Measurements from ENCODE around the gene ELMOD3. TPM values are rescaled to one million over a fixed set of nuclear protein-coding genes. Genes with fewer than 3 reads are reported as not detected.
A peak's percentile ranks its signal among the peaks of the same experiment; 100 is the strongest.

The ELMOD3 gene
- total and polyA plus RNA-seq, 9 of the 15 experiments (the other 6 are each of a cell fraction or from before 2014, with no cell fraction given): 2.7 to 18.7 (median 11.6) TPM

DNA sequence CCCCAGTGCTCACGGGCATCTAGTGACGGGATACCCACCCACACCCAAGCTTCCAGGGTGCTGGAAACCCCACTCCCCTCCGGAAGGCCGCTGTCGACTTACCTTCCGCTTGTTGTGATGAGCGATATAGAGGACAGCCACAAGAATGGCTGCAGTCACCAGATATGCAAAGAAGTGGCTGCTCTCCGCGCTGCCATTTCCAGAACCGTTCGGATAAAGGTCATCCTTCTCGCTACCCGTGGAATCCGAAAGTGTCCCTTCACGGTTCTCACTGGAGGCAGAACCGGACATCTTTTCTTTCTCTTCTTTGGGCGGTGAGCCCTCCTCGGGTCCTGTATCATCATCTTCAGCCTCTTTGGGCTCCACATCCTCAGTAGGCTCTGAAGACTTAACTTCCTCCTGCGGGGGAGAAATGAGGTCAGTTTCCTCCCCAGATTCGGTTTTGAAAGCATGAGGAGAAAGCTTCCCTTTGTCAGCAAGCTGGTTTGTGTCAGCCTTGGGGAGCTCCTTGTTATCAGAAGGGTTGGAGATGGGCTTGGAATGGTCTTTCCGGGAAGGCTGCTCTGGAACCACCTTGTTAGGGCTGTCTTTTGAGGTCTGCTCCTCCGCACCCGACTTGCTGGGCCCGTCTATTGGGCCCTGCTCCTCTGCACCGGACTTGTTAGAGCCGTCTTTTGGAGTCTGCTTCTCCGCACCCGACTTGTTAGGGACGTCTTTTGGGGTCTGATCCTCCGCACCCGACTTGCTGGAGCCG is 28.0 kb upstream of the ELMOD3 start (continued):
- no peak for TF ChIP-seq SPI1 (IDR thresholded peaks at IDR 0.05; ENCODE audit: borderline replicate concordance, low read depth, low read length)
- TF ChIP-seq, protein P1, sequence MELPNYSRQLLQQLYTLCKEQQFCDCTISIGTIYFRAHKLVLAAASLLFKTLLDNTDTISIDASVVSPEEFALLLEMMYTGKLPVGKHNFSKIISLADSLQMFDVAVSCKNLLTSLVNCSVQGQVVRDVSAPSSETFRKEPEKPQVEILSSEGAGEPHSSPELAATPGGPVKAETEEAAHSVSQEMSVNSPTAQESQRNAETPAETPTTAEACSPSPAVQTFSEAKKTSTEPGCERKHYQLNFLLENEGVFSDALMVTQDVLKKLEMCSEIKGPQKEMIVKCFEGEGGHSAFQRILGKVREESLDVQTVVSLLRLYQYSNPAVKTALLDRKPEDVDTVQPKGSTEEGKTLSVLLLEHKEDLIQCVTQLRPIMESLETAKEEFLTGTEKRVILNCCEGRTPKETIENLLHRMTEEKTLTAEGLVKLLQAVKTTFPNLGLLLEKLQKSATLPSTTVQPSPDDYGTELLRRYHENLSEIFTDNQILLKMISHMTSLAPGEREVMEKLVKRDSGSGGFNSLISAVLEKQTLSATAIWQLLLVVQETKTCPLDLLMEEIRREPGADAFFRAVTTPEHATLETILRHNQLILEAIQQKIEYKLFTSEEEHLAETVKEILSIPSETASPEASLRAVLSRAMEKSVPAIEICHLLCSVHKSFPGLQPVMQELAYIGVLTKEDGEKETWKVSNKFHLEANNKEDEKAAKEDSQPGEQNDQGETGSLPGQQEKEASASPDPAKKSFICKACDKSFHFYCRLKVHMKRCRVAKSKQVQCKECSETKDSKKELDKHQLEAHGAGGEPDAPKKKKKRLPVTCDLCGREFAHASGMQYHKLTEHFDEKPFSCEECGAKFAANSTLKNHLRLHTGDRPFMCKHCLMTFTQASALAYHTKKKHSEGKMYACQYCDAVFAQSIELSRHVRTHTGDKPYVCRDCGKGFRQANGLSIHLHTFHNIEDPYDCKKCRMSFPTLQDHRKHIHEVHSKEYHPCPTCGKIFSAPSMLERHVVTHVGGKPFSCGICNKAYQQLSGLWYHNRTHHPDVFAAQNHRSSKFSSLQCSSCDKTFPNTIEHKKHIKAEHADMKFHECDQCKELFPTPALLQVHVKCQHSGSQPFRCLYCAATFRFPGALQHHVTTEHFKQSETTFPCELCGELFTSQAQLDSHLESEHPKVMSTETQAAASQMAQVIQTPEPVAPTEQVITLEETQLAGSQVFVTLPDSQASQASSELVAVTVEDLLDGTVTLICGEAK (IDR thresholded peaks at IDR 0.05): no peak
- TF ChIP-seq, protein P1 (CRISPR knock-in tag; IDR thresholded peaks at IDR 0.05): no peak
- TF ChIP-seq NR2F6 (CRISPR knock-in tag; IDR thresholded peaks at IDR 0.05): no peak
- TF ChIP-seq, protein P2, sequence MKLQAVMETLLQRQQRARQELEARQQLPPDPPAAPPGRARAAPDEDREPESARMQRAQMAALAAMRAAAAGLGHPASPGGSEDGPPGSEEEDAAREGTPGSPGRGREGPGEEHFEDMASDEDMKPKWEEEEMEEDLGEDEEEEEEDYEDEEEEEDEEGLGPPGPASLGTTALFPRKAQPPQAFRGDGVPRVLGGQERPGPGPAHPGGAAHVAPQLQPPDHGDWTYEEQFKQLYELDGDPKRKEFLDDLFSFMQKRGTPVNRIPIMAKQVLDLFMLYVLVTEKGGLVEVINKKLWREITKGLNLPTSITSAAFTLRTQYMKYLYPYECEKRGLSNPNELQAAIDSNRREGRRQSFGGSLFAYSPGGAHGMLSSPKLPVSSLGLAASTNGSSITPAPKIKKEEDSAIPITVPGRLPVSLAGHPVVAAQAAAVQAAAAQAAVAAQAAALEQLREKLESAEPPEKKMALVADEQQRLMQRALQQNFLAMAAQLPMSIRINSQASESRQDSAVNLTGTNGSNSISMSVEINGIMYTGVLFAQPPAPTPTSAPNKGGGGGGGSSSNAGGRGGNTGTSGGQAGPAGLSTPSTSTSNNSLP (IDR thresholded peaks at IDR 0.05; ENCODE audit: borderline replicate concordance, low read depth, low read length): no peak
- TF ChIP-seq, protein P3, sequence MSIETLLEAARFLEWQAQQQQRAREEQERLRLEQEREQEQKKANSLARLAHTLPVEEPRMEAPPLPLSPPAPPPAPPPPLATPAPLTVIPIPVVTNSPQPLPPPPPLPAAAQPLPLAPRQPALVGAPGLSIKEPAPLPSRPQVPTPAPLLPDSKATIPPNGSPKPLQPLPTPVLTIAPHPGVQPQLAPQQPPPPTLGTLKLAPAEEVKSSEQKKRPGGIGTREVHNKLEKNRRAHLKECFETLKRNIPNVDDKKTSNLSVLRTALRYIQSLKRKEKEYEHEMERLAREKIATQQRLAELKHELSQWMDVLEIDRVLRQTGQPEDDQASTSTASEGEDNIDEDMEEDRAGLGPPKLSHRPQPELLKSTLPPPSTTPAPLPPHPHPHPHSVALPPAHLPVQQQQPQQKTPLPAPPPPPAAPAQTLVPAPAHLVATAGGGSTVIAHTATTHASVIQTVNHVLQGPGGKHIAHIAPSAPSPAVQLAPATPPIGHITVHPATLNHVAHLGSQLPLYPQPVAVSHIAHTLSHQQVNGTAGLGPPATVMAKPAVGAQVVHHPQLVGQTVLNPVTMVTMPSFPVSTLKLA (conservative IDR thresholded peaks at IDR 0.05): peak in 1 of 2 experiments; percentile 39; a peak in 2 of 4 replicates
- TF ChIP-seq, protein P4, sequence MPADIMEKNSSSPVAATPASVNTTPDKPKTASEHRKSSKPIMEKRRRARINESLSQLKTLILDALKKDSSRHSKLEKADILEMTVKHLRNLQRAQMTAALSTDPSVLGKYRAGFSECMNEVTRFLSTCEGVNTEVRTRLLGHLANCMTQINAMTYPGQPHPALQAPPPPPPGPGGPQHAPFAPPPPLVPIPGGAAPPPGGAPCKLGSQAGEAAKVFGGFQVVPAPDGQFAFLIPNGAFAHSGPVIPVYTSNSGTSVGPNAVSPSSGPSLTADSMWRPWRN (IDR thresholded peaks at IDR 0.05; ENCODE audit: low read depth): no peak
- TF ChIP-seq E2F3 (CRISPR knock-in tag; IDR thresholded peaks at IDR 0.05): no peak
- no peak for TF ChIP-seq CC2D1A (IDR thresholded peaks at IDR 0.05)
- TF ChIP-seq, protein P5, sequence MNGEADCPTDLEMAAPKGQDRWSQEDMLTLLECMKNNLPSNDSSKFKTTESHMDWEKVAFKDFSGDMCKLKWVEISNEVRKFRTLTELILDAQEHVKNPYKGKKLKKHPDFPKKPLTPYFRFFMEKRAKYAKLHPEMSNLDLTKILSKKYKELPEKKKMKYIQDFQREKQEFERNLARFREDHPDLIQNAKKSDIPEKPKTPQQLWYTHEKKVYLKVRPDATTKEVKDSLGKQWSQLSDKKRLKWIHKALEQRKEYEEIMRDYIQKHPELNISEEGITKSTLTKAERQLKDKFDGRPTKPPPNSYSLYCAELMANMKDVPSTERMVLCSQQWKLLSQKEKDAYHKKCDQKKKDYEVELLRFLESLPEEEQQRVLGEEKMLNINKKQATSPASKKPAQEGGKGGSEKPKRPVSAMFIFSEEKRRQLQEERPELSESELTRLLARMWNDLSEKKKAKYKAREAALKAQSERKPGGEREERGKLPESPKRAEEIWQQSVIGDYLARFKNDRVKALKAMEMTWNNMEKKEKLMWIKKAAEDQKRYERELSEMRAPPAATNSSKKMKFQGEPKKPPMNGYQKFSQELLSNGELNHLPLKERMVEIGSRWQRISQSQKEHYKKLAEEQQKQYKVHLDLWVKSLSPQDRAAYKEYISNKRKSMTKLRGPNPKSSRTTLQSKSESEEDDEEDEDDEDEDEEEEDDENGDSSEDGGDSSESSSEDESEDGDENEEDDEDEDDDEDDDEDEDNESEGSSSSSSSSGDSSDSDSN (IDR thresholded peaks at IDR 0.05; ENCODE audit: borderline replicate concordance in 1 of 2, low read depth in 2 of 2, low read length in 2 of 2): peak in 1 of 2 experiments; percentile 37; a peak in 2 of 4 replicates

Data from K562 (cell line).